Fibroblast of skin of right quadriceps (primary cell): ENCODE measurements around the gene KLK12.
A peak's percentile ranks its signal among the peaks of the same experiment; 100 is the strongest.

Source experiments
- DNase-seq: peaks from one replicate; pipeline ENCODE4 v3.0.0-alpha.2; 2013

KLK12 gene

GRCh38 chr19:51044327-51044726 is 9.5 kb upstream of the KLK12 start:
- DNase-seq, result no peak

GRCh38 chr19:51043497-51043896 is 8.7 kb upstream of the KLK12 start:
- DNase-seq, result no peak

- no peak for DNase-seq
Observed at GRCh38 chr19:51040151-51040550, 5.3 kb upstream of the KLK12 start.

- DNase-seq, result no peak
Observed at GRCh38 chr19:51036519-51036918, 1.7 kb upstream of the KLK12 start.

- DNase-seq, result no peak
Observed at GRCh38 chr19:51031880-51032225, 2.9 kb downstream of the KLK12 start.

GRCh38 chr19:51031220-51031879 is 3.5 kb downstream of the KLK12 start:
- no peak for DNase-seq

GRCh38 chr19:51030631-51031030 is 4.2 kb downstream of the KLK12 start:
- DNase-seq, result no peak

- DNase-seq, result no peak
Observed at GRCh38 chr19:51029718-51030117, 5.1 kb downstream of the KLK12 start.

GRCh38 chr19:51027873-51028272 is 6.9 kb downstream of the KLK12 start:
- no peak for DNase-seq

GRCh38 chr19:51027126-51027806 is 7.5 kb downstream of the KLK12 start:
- DNase-seq, result no peak

GRCh38 chr19:51026554-51026831 is 8.3 kb downstream of the KLK12 start, which contains the start of gene KLK11:
TSS of gene KLK11 (minus strand) at chr19:51026616. CDS start at chr19:51025631, 985 bp downstream.
- no peak for DNase-seq

- DNase-seq, result no peak
Observed at GRCh38 chr19:51025809-51026553, 8.8 kb downstream of the KLK12 start.

GRCh38 chr19:51025401-51025800 is 9.4 kb downstream of the KLK12 start:
- no peak for DNase-seq

- no peak for DNase-seq
Observed at GRCh38 chr19:51024924-51025323, 9.9 kb downstream of the KLK12 start.

GRCh38 chr19:51023946-51024345 is 10.9 kb downstream of the KLK12 start:
- DNase-seq, result no peak

- no peak for DNase-seq
Observed at GRCh38 chr19:51022526-51022925, 12.3 kb downstream of the KLK12 start.

- peak; percentile 28 for DNase-seq
Observed at GRCh38 chr19:51020988-51021651, 13.7 kb downstream of the KLK12 start.

- DNase-seq, result no peak
Observed at GRCh38 chr19:51019544-51019925, 15.3 kb downstream of the KLK12 start, which contains the start of gene KLK10. TSS of gene KLK10 (minus strand) at chr19:51019709. CDS start at chr19:51019130, 579 bp downstream.

GRCh38 chr19:51018745-51019543 is 15.9 kb downstream of the KLK12 start:
- no peak for DNase-seq

- DNase-seq, result peak; percentile 17
Observed at GRCh38 chr19:51016798-51017683, 17.8 kb downstream of the KLK12 start.

- DNase-seq, result no peak
Observed at GRCh38 chr19:51015691-51016267, 19.0 kb downstream of the KLK12 start.
